HG03575 (cell line): ENCODE measurements around the gene MORC3.

Experiments used
- ATAC-seq: cut with Tn5 transposase; IDR thresholded peaks from one replicate; pipeline ENCODE4 v1.9.1; 2021; ENCODE audit not compliant: unreplicated experiment, insufficient number of reproducible peaks, low FRiP score; ENCODE audit errors: extremely low read depth

MORC3 gene

GRCh38 chr21:36412916-36413315, 92.9 kb downstream of the MORC3 start:
- no peak for ATAC-seq

GRCh38 chr21:36415375-36415774, 95.4 kb downstream of the MORC3 start:
- no peak for ATAC-seq

- no peak for ATAC-seq
Measured at GRCh38 chr21:36419241-36419640, 99.2 kb downstream of the MORC3 start.

- ATAC-seq, result no peak
Measured at GRCh38 chr21:36419996-36420395, 100.0 kb downstream of the MORC3 start.

GRCh38 chr21:36420571-36421339, 100.8 kb downstream of the MORC3 start:
- no peak for ATAC-seq

GRCh38 chr21:36422279-36423098, 102.5 kb downstream of the MORC3 start:
- no peak for ATAC-seq

GRCh38 chr21:36423771-36424433, 103.9 kb downstream of the MORC3 start:
- no peak for ATAC-seq

GRCh38 chr21:36424592-36424991, 104.6 kb downstream of the MORC3 start:
- no peak for ATAC-seq

- ATAC-seq, result no peak
Measured at GRCh38 chr21:36425286-36425685, 105.3 kb downstream of the MORC3 start.
